HG02884 (cell line): ENCODE data around the gene C19orf33.
A peak's percentile ranks its signal among the peaks of the same experiment; 100 is the strongest.

Experiments used
- ATAC-seq: cut with Tn5 transposase; IDR thresholded peaks from one replicate; pipeline ENCODE4 v1.9.1; 2021; ENCODE audit warnings: mild to moderate bottlenecking, moderate library complexity; ENCODE audit not compliant: unreplicated experiment

C19orf33 gene

GRCh38 chr19:38308006-38308766, 4.1 kb downstream of the C19orf33 start:
- ATAC-seq, result no peak

GRCh38 chr19:38308926-38309614, 5.0 kb downstream of the C19orf33 start:
- no peak for ATAC-seq

GRCh38 chr19:38309615-38310278, 5.7 kb downstream of the C19orf33 start:
- no peak for ATAC-seq

- ATAC-seq, result no peak
Observed at GRCh38 chr19:38310279-38310670, 6.2 kb downstream of the C19orf33 start.

- ATAC-seq, result no peak
Observed at GRCh38 chr19:38310986-38311385, 6.9 kb downstream of the C19orf33 start.

- peak; percentile 88 for ATAC-seq
Observed at GRCh38 chr19:38315657-38316476, 11.8 kb downstream of the C19orf33 start, which contains the start of gene YIF1B. TSS of gene YIF1B (minus strand) at chr19:38315947. CDS start at chr19:38315917, 30 bp downstream.

GRCh38 chr19:38316477-38317067, 12.5 kb downstream of the C19orf33 start:
- no peak for ATAC-seq

GRCh38 chr19:38317104-38317612, 13.1 kb downstream of the C19orf33 start:
- ATAC-seq, result no peak

GRCh38 chr19:38318660-38319059, 14.6 kb downstream of the C19orf33 start:
- ATAC-seq, result no peak

GRCh38 chr19:38319421-38320258, 15.6 kb downstream of the C19orf33 start, which contains the start of gene KCNK6:
TSS of gene KCNK6 (plus strand) at chr19:38319845. CDS start at chr19:38319951, 106 bp downstream.
- ATAC-seq, result no peak

- no peak for ATAC-seq
Observed at GRCh38 chr19:38320969-38321339, 16.9 kb downstream of the C19orf33 start.

- no peak for ATAC-seq
Observed at GRCh38 chr19:38321646-38322196, 17.7 kb downstream of the C19orf33 start.

- no peak for ATAC-seq
Observed at GRCh38 chr19:38323291-38323690, 19.2 kb downstream of the C19orf33 start.

- no peak for ATAC-seq
Observed at GRCh38 chr19:38324431-38324830, 20.4 kb downstream of the C19orf33 start.

GRCh38 chr19:38326591-38326990, 22.5 kb downstream of the C19orf33 start:
- no peak for ATAC-seq

GRCh38 chr19:38329651-38330050, 25.6 kb downstream of the C19orf33 start:
- ATAC-seq, result no peak

- no peak for ATAC-seq
Observed at GRCh38 chr19:38331728-38332127, 27.7 kb downstream of the C19orf33 start.

GRCh38 chr19:38333245-38333644, 29.2 kb downstream of the C19orf33 start:
- ATAC-seq, result no peak
